Naive thymus-derived CD4-positive, alpha-beta T cell (primary cell): ENCODE results near the gene EPB41L4A. TPM values are rescaled to one million over a fixed set of nuclear protein-coding genes. Genes with fewer than 3 reads are reported as not detected.
"Not testable (repeated sequence)": the region's sequence is repeated elsewhere in the genome, so short reads cannot be mapped to it uniquely, and the experiment has no call there.

Experiments
- ATAC-seq: fragments of 150-1000 bp; cut with Tn5 transposase; 2 replicates; pipeline ENCODE4 v1.10.0; 2021; ENCODE audit warnings: mild to moderate bottlenecking, moderate library complexity
- CTCF ChIA-PET: fragments of 350-600 bp; sonication (Branson Sonifier 250); formaldehyde crosslinking; loops from one replicate; lab custom pipeline; 2021; ENCODE audit warnings: antibody characterized with exemption; lab: Charles Lee
- POLR2A ChIA-PET: fragments of 350-600 bp; sonication (Branson Sonifier 250); formaldehyde crosslinking; loops from one replicate; lab custom pipeline; 2021; ENCODE audit warnings: antibody characterized with exemption, inconsistent platforms; lab: Charles Lee
- DNase-seq, 9 donors: peaks; one replicate each; pipeline versions ENCODE4 v3.0.0 to v3.0.0-alpha.2; 2020 to 2022; ENCODE audit warnings: mixed read lengths in 1 of 9
- H3K27ac ChIP-seq: one replicate; pipeline ENCODE4 v1.7.0; 2013; ENCODE audit warnings: mild to moderate bottlenecking, low read depth, low read length, moderate library complexity
- H3K27me3 ChIP-seq, 2 donors: one replicate each; pipeline ENCODE4 v1.7.0; 2013; ENCODE audit warnings: low read length in 2 of 2, mild to moderate bottlenecking in 2 of 2, moderate library complexity in 2 of 2; ENCODE audit not compliant: control insufficient read depth in 2 of 2, insufficient read depth in 2 of 2
- H3K36me3 ChIP-seq, 3 experiments: 1 replicate in 2 of 3; 2 replicates in 1 of 3; pipeline ENCODE4 v1.7.0; 2013; ENCODE audit warnings: low read length in 3 of 3, mild to moderate bottlenecking in 3 of 3, moderate library complexity in 1 of 3; ENCODE audit not compliant: insufficient read depth in 3 of 3, control insufficient read depth in 2 of 3
- H3K4me1 ChIP-seq, 2 donors: one replicate each; pipeline ENCODE4 v1.7.0; 2013; ENCODE audit warnings: low read length in 2 of 2, mild to moderate bottlenecking in 2 of 2, moderate library complexity in 1 of 2; ENCODE audit not compliant: control insufficient read depth in 2 of 2, insufficient read depth in 2 of 2
- H3K4me3 ChIP-seq: 2 replicates; pipeline ENCODE4 v1.7.0; 2013; ENCODE audit warnings: mild to moderate bottlenecking, low read length
- H3K9me3 ChIP-seq, 3 experiments: 1 replicate in 2 of 3; 2 replicates in 1 of 3; pipeline ENCODE4 v1.7.0; 2013; ENCODE audit warnings: low read length in 3 of 3; ENCODE audit not compliant: control insufficient read depth in 2 of 3
- H3K27ac Mint-ChIP-seq, 9 donors: one replicate each; pipeline ENCODE4 v1.8.0; 2020 to 2022; ENCODE audit warnings: mixed read lengths in 9 of 9, mild to moderate bottlenecking in 8 of 9, moderate library complexity in 5 of 9, inconsistent platforms in 2 of 9
- H3K27me3 Mint-ChIP-seq, 5 donors: one replicate each; pipeline ENCODE4 v1.8.0; 2021 to 2022; ENCODE audit warnings: mixed read lengths in 5 of 5, mild to moderate bottlenecking in 1 of 5
- H3K36me3 Mint-ChIP-seq, 5 donors: one replicate each; pipeline ENCODE4 v1.8.0; 2020 to 2022; ENCODE audit warnings: mixed read lengths in 5 of 5, mild to moderate bottlenecking in 3 of 5, inconsistent platforms in 1 of 5
- H3K4me1 Mint-ChIP-seq, 7 donors: one replicate each; pipeline ENCODE4 v1.8.0; 2020 to 2022; ENCODE audit warnings: mixed read lengths in 7 of 7, mild to moderate bottlenecking in 3 of 7, inconsistent platforms in 1 of 7
- H3K4me3 Mint-ChIP-seq, 10 donors: one replicate each; pipeline ENCODE4 v1.8.0; 2020 to 2022; ENCODE audit warnings: mild to moderate bottlenecking in 10 of 10, mixed read lengths in 10 of 10, moderate library complexity in 6 of 10, inconsistent platforms in 2 of 10
- H3K9me3 Mint-ChIP-seq, 11 donors: one replicate each; pipeline ENCODE4 v1.8.0; 2020 to 2022; ENCODE audit warnings: mixed read lengths in 11 of 11, mild to moderate bottlenecking in 4 of 11, inconsistent platforms in 1 of 11, moderate library complexity in 1 of 11
- intact Hi-C, 2 donors: fragments of 100-400 bp; cut with micrococcal nuclease; formaldehyde crosslinking; loops; one replicate each; pipeline ENCODE4 v1.15.1; 2023
- polyA plus RNA-seq, 2 donors: library from polyadenylated mRNA; unstranded; fragments of 300-500 nt; fragmentation: Illumina TruSeq; gene quantifications; one replicate each; pipeline ENCODE4 v1.2.3, GENCODE V29; 2021
- total RNA-seq, 6 experiments: library from RNA in 5 of 6; stranded (reverse) in 5 of 6; gene quantifications; 1 replicate in 5 of 6; 2 replicates in 1 of 6; pipeline ENCODE4 v1.2.3 and lab custom pipeline; 2021 to 2026

EPB41L4A gene
- total and polyA plus RNA-seq, 7 experiments from 2014 or later, result 0.17 to 1.7 (median 0.96) TPM; not detected in 1

- H3K4me1 ChIP-seq, H3K4me3 ChIP-seq, H3K27ac Mint-ChIP-seq, H3K4me3 Mint-ChIP-seq, H3K27me3 ChIP-seq, POLR2A ChIA-PET, H3K4me1 Mint-ChIP-seq, H3K36me3 Mint-ChIP-seq, intact Hi-C loops, H3K9me3 ChIP-seq, ATAC-seq, DNase-seq, CTCF ChIA-PET, H3K27ac ChIP-seq, H3K36me3 ChIP-seq: not testable (repeated sequence)
- peaks cover 0 to 24% (median 6%) of the 10 kb centered on the region in 11 donors for H3K9me3 Mint-ChIP-seq
- peaks cover 0 to 14% (median 4%) of the 10 kb centered on the region in 5 donors for H3K27me3 Mint-ChIP-seq
Measured at GRCh38 chr5:112443932-112444331, 24.9 kb upstream of the EPB41L4A start.

GRCh38 chr5:112440031-112440430 is 21.0 kb upstream of the EPB41L4A start:
- no peaks in the 10 kb centered on the region for H3K4me1 ChIP-seq
- no peaks in the 10 kb centered on the region for H3K36me3 ChIP-seq
- no peak overlapping the region for H3K4me3 ChIP-seq
- intact Hi-C loops, result no loop called here
- no peaks in the 10 kb centered on the region for H3K27me3 ChIP-seq
- CTCF ChIA-PET, result interaction anchor here (0.7 kb wide), 1 partner anchor 148 kb away, joined by 4 read pairs; no protein-coding TSS in a partner anchor
- H3K27ac ChIP-seq, result no peak overlapping the region
- Mint-ChIP-seq H3K9me3 (peaks cover 0 to 42% (median 9%) of the 10 kb centered on the region in 11 donors), H3K4me3 (no peak overlapping the region), H3K27ac (no peak overlapping the region), H3K4me1 (no peaks in the 10 kb centered on the region), H3K27me3 (peaks cover 0 to 20% (median 17%) of the 10 kb centered on the region in 5 donors), H3K36me3 (peaks cover 0 to 5% (median 0%) of the 10 kb centered on the region in 5 donors)
- POLR2A ChIA-PET, result no interaction called here
- DNase-seq (no peak), ATAC-seq (no peak)
- no peaks in the 10 kb centered on the region for H3K9me3 ChIP-seq

GRCh38 chr5:112436144-112436543 is 17.1 kb upstream of the EPB41L4A start:
- POLR2A ChIA-PET, result no interaction called here
- CTCF ChIA-PET, result no interaction called here
- H3K9me3 ChIP-seq, result no peaks in the 10 kb centered on the region
- peaks cover 0 to 5% of the 10 kb centered on the region in 2 donors for H3K27me3 ChIP-seq
- intact Hi-C loops, result no loop called here
- Mint-ChIP-seq H3K36me3 (peaks cover 0 to 8% (median 0%) of the 10 kb centered on the region in 5 donors), H3K27ac (no peak overlapping the region), H3K4me1 (no peaks in the 10 kb centered on the region), H3K9me3 (peaks cover 0 to 47% (median 11%) of the 10 kb centered on the region in 11 donors), H3K27me3 (peaks cover 0 to 33% (median 13%) of the 10 kb centered on the region in 5 donors), H3K4me3 (no peak overlapping the region)
- H3K36me3 ChIP-seq, result no peaks in the 10 kb centered on the region
- DNase-seq (no peak), ATAC-seq (no peak)
- H3K4me1 ChIP-seq, result no peaks in the 10 kb centered on the region
- H3K4me3 ChIP-seq, result no peak overlapping the region
- no peak overlapping the region for H3K27ac ChIP-seq

- Histone ChIP-seq H3K4me1 (no peaks in the 10 kb centered on the region), H3K9me3 (no peaks in the 10 kb centered on the region), H3K27ac (no peak overlapping the region), H3K4me3 (no peak overlapping the region), H3K36me3 (no peaks in the 10 kb centered on the region), H3K27me3 (peaks cover 0 to 5% of the 10 kb centered on the region in 2 donors)
- Mint-ChIP-seq H3K36me3 (peaks cover 0 to 8% (median 0%) of the 10 kb centered on the region in 5 donors), H3K4me3 (no peak overlapping the region), H3K9me3 (peaks cover 0 to 32% (median 8%) of the 10 kb centered on the region in 11 donors), H3K27me3 (peaks cover 4 to 45% (median 19%) of the 10 kb centered on the region in 5 donors), H3K27ac (no peak overlapping the region), H3K4me1 (no peaks in the 10 kb centered on the region)
- no peak for ATAC-seq
- ChIA-PET POLR2A (no interaction called here), CTCF (no interaction called here)
- no peak for DNase-seq
- intact Hi-C loops, result no loop called here
Measured at GRCh38 chr5:112434641-112435040, 15.6 kb upstream of the EPB41L4A start.

- Mint-ChIP-seq H3K27me3 (peaks cover 29 to 62% (median 41%) of the 10 kb centered on the region in 5 donors), H3K9me3 (peaks cover 0 to 13% (median 3%) of the 10 kb centered on the region in 11 donors)
- DNase-seq, H3K4me1 Mint-ChIP-seq, H3K4me3 Mint-ChIP-seq, H3K4me1 ChIP-seq, ATAC-seq, H3K36me3 ChIP-seq, H3K27ac ChIP-seq, CTCF ChIA-PET, intact Hi-C loops, H3K9me3 ChIP-seq, H3K36me3 Mint-ChIP-seq, H3K27ac Mint-ChIP-seq, H3K27me3 ChIP-seq, POLR2A ChIA-PET, H3K4me3 ChIP-seq: not testable (repeated sequence)
Measured at GRCh38 chr5:112426202-112426601, 7.1 kb upstream of the EPB41L4A start.

GRCh38 chr5:112419986-112420864 is 1.1 kb upstream of the EPB41L4A start:
- H3K4me1 ChIP-seq, result no peaks in the 10 kb centered on the region
- Mint-ChIP-seq H3K9me3 (peaks cover 0 to 9% (median 3%) of the 10 kb centered on the region in 11 donors), H3K36me3 (peaks cover 0 to 4% (median 0%) of the 10 kb centered on the region in 5 donors), H3K4me3 (peak overlapping the region in 7 of 10 donors; percentile 37 to 81 (median 56)), H3K4me1 (peaks cover 0 to 17% (median 13%) of the 10 kb centered on the region in 7 donors), H3K27ac (no peak overlapping the region), H3K27me3 (peaks cover 48 to 67% (median 61%) of the 10 kb centered on the region in 5 donors)
- no peak overlapping the region for H3K4me3 ChIP-seq
- no peaks in the 10 kb centered on the region for H3K9me3 ChIP-seq
- ATAC-seq (peak; percentile 76), DNase-seq (peak in 1 of 9 donors; percentile 39)
- H3K36me3 ChIP-seq, result no peaks in the 10 kb centered on the region
- ChIA-PET POLR2A (no interaction called here), CTCF (interaction anchor here (0.5 kb wide), 1 partner anchor 338 kb away, joined by 3 read pairs; no protein-coding TSS in a partner anchor)
- H3K27me3 ChIP-seq, result peaks cover 3 to 9% of the 10 kb centered on the region in 2 donors
- no peak overlapping the region for H3K27ac ChIP-seq
- intact Hi-C loops, result loop anchor here in 1 of 2 donors (5.0 kb wide), 2 partner anchors 337 to 557 kb away; partner anchors contain the start of gene DCP2
